Psoas muscle (tissue), 8 donors: ENCODE results near the gene CAB39. TPM values are rescaled to one million over a fixed set of nuclear protein-coding genes. Genes with fewer than 3 reads are reported as not detected.
A peak's percentile ranks its signal among the peaks of the same experiment; 100 is the strongest.

Source experiments
- ATAC-seq, 4 donors: fragments of 200-7000 bp; cut with Tn5 transposase; one replicate each; pipeline ENCODE4 v1.9.1; 2020; ENCODE audit warnings: moderate library complexity in 3 of 4, mild to moderate bottlenecking in 2 of 4
- DNase-seq, 2 donors: peaks; one replicate each; pipeline ENCODE4 v3.0.0-alpha.2; 2020
- H3K27ac ChIP-seq: fragments of 200-600 bp; one replicate; pipeline ENCODE4 v1.8.0; 2022
- H3K27me3 ChIP-seq, 3 donors: fragments of 200-600 bp in 1 of 3; one replicate each; pipeline versions ENCODE4 v1.6.1 to v1.8.0; 2013 to 2022; ENCODE audit warnings: low read length in 2 of 3, mild to moderate bottlenecking in 2 of 3, moderate library complexity in 1 of 3; ENCODE audit not compliant: insufficient read depth in 3 of 3
- H3K36me3 ChIP-seq, 2 donors: fragments of 200-600 bp in 1 of 2; one replicate each; pipeline versions ENCODE4 v1.6.1 to v1.8.0; 2013 to 2022; ENCODE audit warnings: low read depth in 1 of 2, mild to moderate bottlenecking in 1 of 2, moderate library complexity in 1 of 2; ENCODE audit not compliant: insufficient read depth in 1 of 2
- H3K4me1 ChIP-seq: fragments of 200-600 bp; one replicate; pipeline ENCODE4 v1.8.0; 2022
- H3K4me3 ChIP-seq: fragments of 200-600 bp; one replicate; pipeline ENCODE4 v1.8.0; 2022; ENCODE audit warnings: mild to moderate bottlenecking
- H3K9me3 ChIP-seq: fragments of 200-600 bp; one replicate; pipeline ENCODE4 v1.8.0; 2022
- WGBS, 3 donors: extraction: QIAGEN DNeasy Blood & Tissue Kit; methylation state at CpG; one replicate each; pipeline versions ENCODE4 v1.1.6 to v1.1.7; 2013; 5-methylcytosine and 5-hydroxymethylcytosine counted together
- intact Hi-C, 2 donors: fragments of 100-400 bp; cut with DNase I; formaldehyde crosslinking; loops; one replicate each; pipeline versions ENCODE4 v1.11.0 to v1.14.2; 2022
- polyA plus RNA-seq, 3 donors: library from polyadenylated mRNA; stranded (reverse); fragments of 200-250 nt; gene quantifications; one replicate each; pipeline ENCODE4 v1.2.3, GENCODE V29; 2013
- total RNA-seq, 4 donors: library from RNA; stranded (reverse); fragmentation: NEBNext Ultra II Directional in 2 of 4; extraction: Animal tissue kit (Norgen Biotek cat#: 25700) in 2 of 4; gene quantifications; one replicate each; pipeline versions ENCODE4 v1.2.1 to v1.2.4, GENCODE V29; 2021 to 2023
- TF ChIP-seq, protein P1 (sequence below): fragments of 200-600 bp; IDR thresholded peaks from one replicate; pipeline ENCODE4 v1.8.0; 2022; ENCODE audit warnings: antibody characterized with exemption
- donor health status: healthy with polysubstance abuse.
- donor health status: DM: no; HTN: no; CAD: no; lungs with moderate emphysema.
- donor health status: Bipolar disorder and iron deficiency.
- donor health status: healthy.
- donor health status: DM: yes; HTN: yes; CAD: no.
- donor health status: DM: no; HTN: no; CAD: no.
- donor health status: DM: no; HTN: no; CAD: no.
- donor health status: DM: yes; HTN: yes; CAD: no.

The CAB39 gene
- total and polyA plus RNA-seq, 7 donors = 36.0 to 166 (median 123) TPM

DNA sequence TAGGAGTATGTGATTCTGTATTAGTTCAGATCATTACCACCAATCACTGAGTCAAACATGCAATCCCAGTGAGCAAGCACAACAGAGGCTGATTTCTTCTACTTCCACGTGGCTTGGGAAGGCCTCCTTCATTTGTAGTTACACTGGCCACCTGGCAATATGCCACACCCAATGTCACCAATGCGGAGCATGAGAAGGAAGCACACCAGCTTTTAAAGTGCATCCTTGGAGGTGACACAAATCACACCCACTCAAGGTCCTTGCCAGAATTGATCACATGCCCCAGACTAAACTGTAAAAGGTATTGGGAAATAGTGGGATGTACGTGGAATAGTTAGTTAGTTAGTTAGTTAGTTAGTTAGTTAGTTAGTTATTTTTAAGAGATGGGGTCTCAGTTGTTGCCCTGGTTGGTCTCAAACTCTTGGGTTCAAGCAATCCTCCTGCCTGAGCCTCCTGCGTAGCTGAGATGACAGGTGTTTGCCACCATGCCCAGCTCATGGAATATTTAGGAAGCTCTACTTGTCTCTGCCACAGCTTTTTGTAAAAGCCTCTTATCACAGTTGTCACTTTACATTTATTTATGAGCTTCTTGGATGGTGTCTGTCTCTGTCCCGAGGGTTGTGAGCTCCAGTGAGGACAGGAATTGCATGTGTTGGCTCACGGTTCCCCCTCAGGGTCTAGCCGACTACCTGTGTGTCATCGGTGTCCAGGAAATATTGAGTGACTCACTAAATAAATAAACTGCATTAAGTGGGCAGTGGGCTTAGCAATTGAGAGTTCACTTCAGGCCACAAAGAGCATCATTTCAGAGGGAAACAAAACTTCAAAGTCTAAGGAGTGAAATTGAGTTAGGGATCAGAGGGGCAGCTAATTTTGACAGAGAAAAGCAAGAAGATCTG is 28.1 kb upstream of the CAB39 start:
- Histone ChIP-seq H3K36me3 (no peaks in the 10 kb centered on the region), H3K9me3 (no peaks in the 10 kb centered on the region), H3K4me3 (no peak overlapping the region), H3K27me3 (no peaks in the 10 kb centered on the region), H3K27ac (no peak overlapping the region), H3K4me1 (peaks cover 17% of the 10 kb centered on the region)
- DNase-seq (no peak), ATAC-seq (peak in 1 of 4 donors; percentile 34)
- intact Hi-C loops = no loop called here
- WGBS, 3 donors = 39 to 51% (median 43%) methylated on average over 8 of the region's 8 CpGs
- TF ChIP-seq, protein P1, sequence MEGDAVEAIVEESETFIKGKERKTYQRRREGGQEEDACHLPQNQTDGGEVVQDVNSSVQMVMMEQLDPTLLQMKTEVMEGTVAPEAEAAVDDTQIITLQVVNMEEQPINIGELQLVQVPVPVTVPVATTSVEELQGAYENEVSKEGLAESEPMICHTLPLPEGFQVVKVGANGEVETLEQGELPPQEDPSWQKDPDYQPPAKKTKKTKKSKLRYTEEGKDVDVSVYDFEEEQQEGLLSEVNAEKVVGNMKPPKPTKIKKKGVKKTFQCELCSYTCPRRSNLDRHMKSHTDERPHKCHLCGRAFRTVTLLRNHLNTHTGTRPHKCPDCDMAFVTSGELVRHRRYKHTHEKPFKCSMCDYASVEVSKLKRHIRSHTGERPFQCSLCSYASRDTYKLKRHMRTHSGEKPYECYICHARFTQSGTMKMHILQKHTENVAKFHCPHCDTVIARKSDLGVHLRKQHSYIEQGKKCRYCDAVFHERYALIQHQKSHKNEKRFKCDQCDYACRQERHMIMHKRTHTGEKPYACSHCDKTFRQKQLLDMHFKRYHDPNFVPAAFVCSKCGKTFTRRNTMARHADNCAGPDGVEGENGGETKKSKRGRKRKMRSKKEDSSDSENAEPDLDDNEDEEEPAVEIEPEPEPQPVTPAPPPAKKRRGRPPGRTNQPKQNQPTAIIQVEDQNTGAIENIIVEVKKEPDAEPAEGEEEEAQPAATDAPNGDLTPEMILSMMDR = no peak

DNA sequence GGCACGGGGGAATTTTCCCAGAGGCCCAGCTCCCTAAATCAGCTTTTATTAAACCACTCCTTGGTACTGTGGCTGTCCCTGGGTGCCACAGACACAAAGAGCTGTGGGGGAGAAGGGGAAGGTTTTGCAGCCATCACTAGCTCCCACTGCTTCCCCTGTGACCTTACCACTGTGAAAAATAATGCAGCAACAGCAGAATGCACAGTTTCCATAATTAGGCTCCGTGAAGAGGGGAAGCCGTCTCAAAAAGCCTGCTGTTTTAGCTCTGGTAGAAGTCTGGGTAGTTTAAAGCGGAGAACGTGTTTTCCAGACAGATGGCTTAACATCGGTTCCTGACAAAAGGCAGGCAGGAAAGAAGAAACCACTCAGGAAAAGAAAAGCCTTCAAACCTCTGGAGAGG is 27.5 kb upstream of the CAB39 start:
- ATAC-seq (no peak), DNase-seq (no peak)
- H3K4me3 ChIP-seq = no peak overlapping the region
- TF ChIP-seq, protein P1 = no peak
- H3K4me1 ChIP-seq = peaks cover 23% of the 10 kb centered on the region
- H3K36me3 ChIP-seq = no peaks in the 10 kb centered on the region
- intact Hi-C loops = no loop called here
- H3K9me3 ChIP-seq = no peaks in the 10 kb centered on the region
- 31 to 43% (median 35%) methylated on average over 6 of the region's 6 CpGs for WGBS, 3 donors
- H3K27ac ChIP-seq = peak overlapping the region; percentile 60
- H3K27me3 ChIP-seq = no peaks in the 10 kb centered on the region

- DNase-seq = no peak
- intact Hi-C loops = no loop called here
- WGBS, 3 donors = 26 to 33% (median 29%) methylated on average over 5 of the region's 5 CpGs
- no peaks in the 10 kb centered on the region for H3K9me3 ChIP-seq
- H3K4me3 ChIP-seq = no peak overlapping the region
- ATAC-seq = peak; percentile 89 to 94 (median 90)
- H3K4me1 ChIP-seq = peaks cover 23% of the 10 kb centered on the region
- no peaks in the 10 kb centered on the region for H3K36me3 ChIP-seq
- H3K27me3 ChIP-seq = no peaks in the 10 kb centered on the region
- H3K27ac ChIP-seq = peak overlapping the region; percentile 73
- TF ChIP-seq, protein P1 = no peak
Observed at GRCh38 chr2:230687498-230687897, 25.1 kb upstream of the CAB39 start.

- intact Hi-C loops = no loop called here
- Histone ChIP-seq H3K27ac (peak overlapping the region; percentile 73), H3K4me3 (no peak overlapping the region), H3K9me3 (no peaks in the 10 kb centered on the region), H3K4me1 (peaks cover 23% of the 10 kb centered on the region), H3K36me3 (no peaks in the 10 kb centered on the region), H3K27me3 (no peaks in the 10 kb centered on the region)
- DNase-seq (no peak), ATAC-seq (no peak)
- WGBS, 3 donors = 24 to 35% (median 25%) methylated on average over 2 of the region's 2 CpGs
- TF ChIP-seq, protein P1 = no peak
Observed at GRCh38 chr2:230688490-230688889, 24.2 kb upstream of the CAB39 start.
